Right atrium auricular region (tissue), 2 donors: ENCODE data around the gene FLYWCH2. TPM values are rescaled to one million over a fixed set of nuclear protein-coding genes. Genes with fewer than 3 reads are reported as not detected.

Experiments used
- DNase-seq: peaks from one replicate; pipeline ENCODE4 v3.0.0-alpha.2; 2019; ENCODE audit warnings: low spot score
- H3K27ac ChIP-seq, 2 donors: fragments of 200-600 bp; sonication (generic); 1 replicate in 1 of 2; 2 replicates in 1 of 2; pipeline ENCODE4 v1.5.1; 2016 to 2019
- H3K27me3 ChIP-seq, 2 donors: fragments of 200-600 bp; sonication (generic); one replicate each; pipeline versions ENCODE4 v1.5.1 to v1.6.0; 2017 to 2019
- H3K36me3 ChIP-seq: fragments of 200-600 bp; sonication (generic); one replicate; pipeline ENCODE4 v1.5.1; 2016
- H3K4me1 ChIP-seq, 2 donors: fragments of 200-600 bp; sonication (generic); one replicate each; pipeline versions ENCODE4 v1.5.1 to v1.6.0; 2017 to 2019
- H3K4me3 ChIP-seq, 2 donors: fragments of 200-600 bp; sonication (generic); 1 replicate in 1 of 2; 2 replicates in 1 of 2; pipeline ENCODE4 v1.5.1; 2017 to 2019; ENCODE audit warnings: mild to moderate bottlenecking in 1 of 2, moderate library complexity in 1 of 2
- H3K9me3 ChIP-seq, 2 donors: fragments of 200-600 bp; sonication (generic); one replicate each; pipeline ENCODE4 v1.5.1; 2019
- CTCF ChIP-seq, 2 donors: fragments of 200-600 bp; sonication (generic); IDR thresholded peaks; one replicate each; pipeline ENCODE4 v1.5.1; 2019; ENCODE audit warnings: antibody characterized with exemption in 2 of 2
- total RNA-seq, 2 donors: library from RNA; depleted of rRNA; stranded (reverse); fragments of >200 nt; gene quantifications; one replicate each; pipeline ENCODE4 v1.1.0, GENCODE V29; 2016

The FLYWCH2 gene
- total RNA-seq, 2 donors from 2014 or later, result 48.2 to 57.9 TPM

DNA sequence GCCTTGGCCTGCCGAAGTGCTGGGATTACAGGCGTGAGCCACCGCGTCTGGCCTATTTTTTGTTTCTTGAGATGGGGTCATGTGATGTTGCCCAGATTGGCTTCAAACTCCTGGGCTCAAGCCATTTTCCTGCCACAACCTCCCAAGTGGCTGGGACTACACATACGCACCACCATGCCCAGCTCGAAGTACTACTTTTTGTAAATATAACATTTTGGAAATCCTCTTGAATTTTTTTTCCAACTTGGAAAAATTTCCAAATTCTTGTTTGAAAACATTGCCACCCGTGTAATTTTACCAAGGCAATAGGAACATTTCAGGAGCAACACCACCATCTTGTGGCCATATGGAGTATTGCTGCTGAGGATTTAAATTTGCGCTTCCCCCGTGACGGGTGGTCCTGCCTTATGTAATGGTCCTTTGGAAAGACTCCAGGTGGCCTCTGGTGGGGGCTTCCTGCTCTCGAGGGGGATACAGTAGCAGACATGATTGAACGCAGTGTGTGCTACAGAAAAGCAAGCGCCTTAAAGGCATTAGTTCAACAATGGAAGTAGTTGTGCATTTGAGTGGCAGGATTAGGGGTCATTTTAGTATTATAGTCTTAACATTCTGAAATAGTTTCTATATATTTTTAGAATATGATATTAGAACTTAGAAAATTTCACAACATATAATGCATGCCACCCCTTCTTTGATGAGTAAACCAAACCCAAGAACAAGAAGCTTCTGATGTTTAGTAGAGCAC lies 36.7 kb downstream of the FLYWCH2 start:
- Histone ChIP-seq H3K36me3 (peaks cover 17% of the 10 kb centered on the region), H3K4me1 (no peaks in the 10 kb centered on the region), H3K27me3 (no peaks in the 10 kb centered on the region), H3K27ac (peak overlapping the region; percentile 54 to 60), H3K9me3 (no peaks in the 10 kb centered on the region), H3K4me3 (no peak overlapping the region)
- DNase-seq, result peak; percentile 78
- peak; percentile 89 to 95 for TF ChIP-seq CTCF (IDR thresholded peaks at IDR 0.05)

GRCh38 chr16:2923481-2923880 lies 40.5 kb downstream of the FLYWCH2 start:
- Histone ChIP-seq H3K4me1 (peaks cover 0 to 8% of the 10 kb centered on the region in 2 donors), H3K4me3 (no peak overlapping the region), H3K36me3 (peaks cover 5% of the 10 kb centered on the region), H3K27me3 (no peaks in the 10 kb centered on the region), H3K27ac (no peak overlapping the region), H3K9me3 (no peaks in the 10 kb centered on the region)
- TF ChIP-seq CTCF (IDR thresholded peaks at IDR 0.05), result no peak
- no peak for DNase-seq

DNA sequence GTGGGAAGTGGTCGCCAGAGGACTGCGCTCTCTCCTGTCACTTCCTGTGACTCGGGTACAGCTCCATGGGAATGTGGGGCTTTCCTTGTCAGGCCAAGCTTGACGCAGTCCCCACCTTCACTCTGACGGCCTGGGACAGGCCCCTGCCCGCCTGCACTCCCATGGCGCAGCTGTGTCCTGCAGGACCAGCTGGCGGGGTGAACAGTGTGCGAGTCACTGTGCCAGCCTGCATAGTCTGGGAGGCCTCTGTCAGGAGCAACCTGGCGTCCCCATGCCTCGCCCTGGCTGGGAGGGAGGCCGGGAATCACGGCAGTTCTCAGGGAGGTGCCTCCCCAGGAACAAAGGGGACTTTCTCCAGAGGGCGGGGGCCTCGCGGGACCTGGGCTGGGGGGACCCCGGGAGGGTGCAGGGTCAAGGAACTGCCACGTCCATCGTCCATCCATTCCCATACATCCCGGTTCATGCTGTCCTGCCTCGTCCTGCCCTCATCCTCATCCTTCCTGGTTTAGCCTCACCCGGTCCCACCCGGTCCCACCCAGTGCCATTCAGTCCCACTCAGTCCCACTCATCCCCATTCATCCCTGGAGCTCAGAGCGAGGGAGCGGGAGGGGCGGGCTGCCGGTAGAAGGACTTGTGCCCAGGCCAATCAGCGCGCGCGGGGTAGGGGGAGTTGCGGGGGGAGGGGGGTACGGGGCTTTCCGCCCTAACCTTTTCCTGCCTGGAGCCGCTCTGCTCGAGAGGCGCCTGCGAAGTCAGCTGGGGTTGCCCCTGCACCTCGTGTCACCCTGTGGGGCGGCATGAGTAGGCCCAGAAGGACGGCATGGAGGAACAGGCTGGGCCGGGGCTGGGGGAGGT lies 42.1 kb downstream of the FLYWCH2 start:
- H3K27me3 ChIP-seq, result no peaks in the 10 kb centered on the region
- TF ChIP-seq CTCF (IDR thresholded peaks at IDR 0.05), result no peak
- DNase-seq, result no peak
- H3K27ac ChIP-seq, result no peak overlapping the region
- H3K4me3 ChIP-seq, result no peak overlapping the region
- peaks cover 0 to 8% of the 10 kb centered on the region in 2 donors for H3K4me1 ChIP-seq
- H3K9me3 ChIP-seq, result no peaks in the 10 kb centered on the region
- H3K36me3 ChIP-seq, result peaks cover 11% of the 10 kb centered on the region

- Histone ChIP-seq H3K4me3 (no peak overlapping the region), H3K9me3 (no peaks in the 10 kb centered on the region), H3K27me3 (no peaks in the 10 kb centered on the region), H3K36me3 (peaks cover 21% of the 10 kb centered on the region), H3K27ac (no peak overlapping the region), H3K4me1 (peaks cover 0 to 8% of the 10 kb centered on the region in 2 donors)
- TF ChIP-seq CTCF (IDR thresholded peaks at IDR 0.05), result no peak
- no peak for DNase-seq
Observed at GRCh38 chr16:2925951-2926649, 43.1 kb downstream of the FLYWCH2 start.

DNA sequence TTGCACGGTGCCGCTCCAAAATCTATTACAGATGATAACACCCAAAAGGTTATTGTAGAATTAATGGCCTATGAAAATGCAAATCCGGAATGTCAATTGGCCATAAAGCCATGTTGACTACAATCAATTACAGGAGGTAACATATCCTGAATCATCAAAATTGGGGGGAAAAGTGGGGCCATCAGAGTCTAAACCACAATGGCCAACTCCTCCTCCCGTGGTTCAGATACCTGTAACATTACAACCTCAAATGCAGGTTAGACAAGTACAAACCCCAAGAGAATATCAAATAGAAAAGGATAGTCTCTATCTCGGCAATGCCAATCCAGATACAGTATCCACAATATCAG lies 43.6 kb downstream of the FLYWCH2 start:
- H3K4me3 ChIP-seq, result peak overlapping the region in 1 of 2 donors; percentile 21
- TF ChIP-seq CTCF (IDR thresholded peaks at IDR 0.05), result no peak
- DNase-seq, result no peak
- H3K27me3 ChIP-seq, result no peaks in the 10 kb centered on the region
- H3K9me3 ChIP-seq, result no peaks in the 10 kb centered on the region
- H3K36me3 ChIP-seq, result peaks cover 24% of the 10 kb centered on the region
- peaks cover 0 to 8% of the 10 kb centered on the region in 2 donors for H3K4me1 ChIP-seq
- H3K27ac ChIP-seq, result no peak overlapping the region
